ENCODE results near the gene PPM1K. TPM values are rescaled to one million over a fixed set of nuclear protein-coding genes. Genes with fewer than 3 reads are reported as not detected.

The PPM1K gene
- total RNA-seq, 1 experiment from 2014 or later = 3.0 TPM

DNA sequence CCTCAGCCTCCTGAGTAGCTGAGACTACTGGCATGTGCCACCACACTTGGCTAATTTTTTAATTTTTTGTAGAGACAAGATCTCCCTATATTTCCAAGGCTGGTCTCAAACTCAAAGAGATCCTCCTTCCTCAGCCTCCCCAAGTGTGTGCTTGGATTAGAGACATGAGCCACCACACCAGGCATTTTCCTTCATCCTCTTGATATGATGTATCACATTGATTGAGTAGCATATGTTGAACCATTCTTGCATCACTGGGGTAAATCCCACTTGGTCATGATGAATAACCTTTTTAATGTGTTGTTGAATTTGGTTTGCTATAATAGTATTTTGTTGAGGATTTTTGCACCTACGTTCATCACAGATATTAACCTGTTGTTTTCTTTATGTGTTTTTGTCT, 24.2 kb upstream of the PPM1K start:
- intact Hi-C loops (cut with micrococcal nuclease) = no loop called here
- no peak for DNase-seq
- TF ChIP-seq, protein P1, sequence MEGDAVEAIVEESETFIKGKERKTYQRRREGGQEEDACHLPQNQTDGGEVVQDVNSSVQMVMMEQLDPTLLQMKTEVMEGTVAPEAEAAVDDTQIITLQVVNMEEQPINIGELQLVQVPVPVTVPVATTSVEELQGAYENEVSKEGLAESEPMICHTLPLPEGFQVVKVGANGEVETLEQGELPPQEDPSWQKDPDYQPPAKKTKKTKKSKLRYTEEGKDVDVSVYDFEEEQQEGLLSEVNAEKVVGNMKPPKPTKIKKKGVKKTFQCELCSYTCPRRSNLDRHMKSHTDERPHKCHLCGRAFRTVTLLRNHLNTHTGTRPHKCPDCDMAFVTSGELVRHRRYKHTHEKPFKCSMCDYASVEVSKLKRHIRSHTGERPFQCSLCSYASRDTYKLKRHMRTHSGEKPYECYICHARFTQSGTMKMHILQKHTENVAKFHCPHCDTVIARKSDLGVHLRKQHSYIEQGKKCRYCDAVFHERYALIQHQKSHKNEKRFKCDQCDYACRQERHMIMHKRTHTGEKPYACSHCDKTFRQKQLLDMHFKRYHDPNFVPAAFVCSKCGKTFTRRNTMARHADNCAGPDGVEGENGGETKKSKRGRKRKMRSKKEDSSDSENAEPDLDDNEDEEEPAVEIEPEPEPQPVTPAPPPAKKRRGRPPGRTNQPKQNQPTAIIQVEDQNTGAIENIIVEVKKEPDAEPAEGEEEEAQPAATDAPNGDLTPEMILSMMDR (conservative IDR thresholded peaks at IDR 0.05; ENCODE audit: low read depth, low read length) = no peak
- no peak for TF ChIP-seq EZH2 (IDR thresholded peaks at IDR 0.05; ENCODE audit: low read length, unreplicated experiment)
- TF ChIP-seq EZH2phosphoT487 (IDR thresholded peaks at IDR 0.05; ENCODE audit: borderline replicate concordance, low read length) = no peak
- no peak overlapping the region for H3K4me2 ChIP-seq (ENCODE audit: low read length)
- H3K36me3 ChIP-seq (ENCODE audit: low read depth, low read length) = no peaks in the 10 kb centered on the region
- H3F3A ChIP-seq (ENCODE audit: low read length, unreplicated experiment) = no peaks in the 10 kb centered on the region
- no peak overlapping the region for H3K4me3 ChIP-seq (ENCODE audit: low read length)
- no peaks in the 10 kb centered on the region for H3K9me2 ChIP-seq (replicated peaks; ENCODE audit: low read length)
- no peak for ATAC-seq
- H2AFZ ChIP-seq (ENCODE audit: low read length) = no peak overlapping the region
- H3K79me2 ChIP-seq (ENCODE audit: low read length) = no peaks in the 10 kb centered on the region
- H3K9me3 ChIP-seq (ENCODE audit: low read length) = no peaks in the 10 kb centered on the region
- ChIA-PET CTCF (no interaction called here), POLR2A (ENCODE audit: unreplicated experiment) (no interaction called here)
- H4K20me1 ChIP-seq (ENCODE audit: low read length) = no peaks in the 10 kb centered on the region
- no TSS peak for BruUV-seq (replicated peaks)
- no peak overlapping the region for H3K9ac ChIP-seq (ENCODE audit: low read length)
- H3K4me1 ChIP-seq (ENCODE audit: insufficient read depth, low read length) = no peaks in the 10 kb centered on the region
- no peak overlapping the region for H3K27ac ChIP-seq (ENCODE audit: low read length)
- H3K27me3 ChIP-seq (ENCODE audit: low read length) = no peaks in the 10 kb centered on the region

DNA sequence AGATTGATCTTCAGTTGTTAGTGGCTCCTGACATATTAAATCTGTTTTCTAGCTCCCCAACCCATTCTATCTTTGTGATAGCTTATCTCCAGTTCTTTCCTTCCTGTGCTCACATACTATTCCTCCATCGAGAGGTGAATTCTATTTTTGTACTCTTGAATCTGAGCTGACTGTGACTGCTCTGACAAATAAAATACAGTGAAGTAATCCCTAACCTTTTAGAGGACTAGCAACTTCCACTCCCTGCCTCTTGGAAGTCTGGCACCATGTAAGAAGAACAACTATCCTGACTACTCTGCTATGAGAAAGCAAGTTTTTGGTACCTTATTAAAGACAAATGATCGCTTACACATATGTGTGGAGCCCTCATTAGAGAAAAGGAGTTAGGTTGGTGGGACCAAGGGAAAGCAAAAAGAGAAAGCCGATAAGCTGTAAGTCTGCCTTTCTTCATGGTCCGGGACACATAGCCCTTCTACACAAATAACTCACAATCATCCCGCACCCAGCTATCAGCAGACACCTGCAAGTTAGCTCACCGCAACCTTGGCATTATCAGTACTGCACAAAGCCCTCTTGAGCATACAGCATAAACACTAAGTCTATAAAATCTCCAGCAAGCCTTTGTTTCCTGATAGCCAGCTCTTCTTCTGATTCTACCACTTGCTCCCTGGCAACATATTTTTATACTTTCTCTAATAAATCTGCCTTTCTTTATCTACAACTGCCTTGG, 13.5 kb upstream of the PPM1K start:
- POLR2A ChIA-PET (ENCODE audit: unreplicated experiment) = no interaction called here
- H2AFZ ChIP-seq (ENCODE audit: low read length) = no peak overlapping the region
- no peak overlapping the region for H3K27ac ChIP-seq (ENCODE audit: low read length)
- H3F3A ChIP-seq (ENCODE audit: low read length, unreplicated experiment) = no peaks in the 10 kb centered on the region
- H3K79me2 ChIP-seq (ENCODE audit: low read length) = no peaks in the 10 kb centered on the region
- H3K4me2 ChIP-seq (ENCODE audit: low read length) = no peak overlapping the region
- no peaks in the 10 kb centered on the region for H3K36me3 ChIP-seq (ENCODE audit: low read depth, low read length)
- no peak overlapping the region for H3K4me3 ChIP-seq (ENCODE audit: low read length)
- H3K9me3 ChIP-seq (ENCODE audit: low read length) = no peaks in the 10 kb centered on the region
- no peak overlapping the region for H3K9ac ChIP-seq (ENCODE audit: low read length)
- no peaks in the 10 kb centered on the region for H4K20me1 ChIP-seq (ENCODE audit: low read length)
- BruUV-seq (replicated peaks) = no TSS peak
- no peaks in the 10 kb centered on the region for H3K9me2 ChIP-seq (replicated peaks; ENCODE audit: low read length)
- intact Hi-C loops (cut with micrococcal nuclease) = no loop called here
- H3K4me1 ChIP-seq (ENCODE audit: insufficient read depth, low read length) = no peaks in the 10 kb centered on the region
- ATAC-seq (no peak), DNase-seq (no peak)
- no peaks in the 10 kb centered on the region for H3K27me3 ChIP-seq (ENCODE audit: low read length)
- no peak for TF ChIP-seq EZH2phosphoT487 (IDR thresholded peaks at IDR 0.05; ENCODE audit: borderline replicate concordance, low read length)
- no peak for TF ChIP-seq EZH2 (IDR thresholded peaks at IDR 0.05; ENCODE audit: low read length, unreplicated experiment)
- TF ChIP-seq, protein P1 (conservative IDR thresholded peaks at IDR 0.05; ENCODE audit: low read depth, low read length) = no peak
- CTCF ChIA-PET = no interaction called here

DNA sequence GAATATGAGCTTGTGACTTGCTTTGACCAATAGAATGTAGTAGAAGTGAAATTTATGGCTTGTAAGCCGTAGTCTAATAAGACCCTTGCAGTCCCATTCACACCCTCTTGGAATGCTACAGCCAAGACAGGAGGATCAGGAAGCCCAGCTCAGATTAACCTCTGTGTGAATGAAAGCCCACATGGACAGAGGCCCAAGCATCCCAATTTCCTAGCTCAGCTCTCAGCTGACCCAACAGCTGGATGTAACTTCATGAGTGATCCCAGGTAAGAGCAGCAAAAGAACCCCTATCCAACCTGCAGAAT, 12.8 kb upstream of the PPM1K start:
- Histone ChIP-seq H3K9me3 (ENCODE audit: low read length) (no peaks in the 10 kb centered on the region), H3K9me2 (replicated peaks; ENCODE audit: low read length) (no peaks in the 10 kb centered on the region), H3F3A (ENCODE audit: low read length, unreplicated experiment) (no peaks in the 10 kb centered on the region), H4K20me1 (ENCODE audit: low read length) (no peaks in the 10 kb centered on the region), H3K4me2 (ENCODE audit: low read length) (no peak overlapping the region), H3K36me3 (ENCODE audit: low read depth, low read length) (no peaks in the 10 kb centered on the region), H3K9ac (ENCODE audit: low read length) (no peak overlapping the region), H3K4me1 (ENCODE audit: insufficient read depth, low read length) (no peaks in the 10 kb centered on the region), H3K27me3 (ENCODE audit: low read length) (no peaks in the 10 kb centered on the region), H3K27ac (ENCODE audit: low read length) (no peak overlapping the region), H2AFZ (ENCODE audit: low read length) (no peak overlapping the region), H3K79me2 (ENCODE audit: low read length) (no peaks in the 10 kb centered on the region), H3K4me3 (ENCODE audit: low read length) (no peak overlapping the region)
- TF ChIP-seq EZH2 (IDR thresholded peaks at IDR 0.05; ENCODE audit: low read length, unreplicated experiment) (no peak), EZH2phosphoT487 (IDR thresholded peaks at IDR 0.05; ENCODE audit: borderline replicate concordance, low read length) (no peak)
- TF ChIP-seq, protein P1 (conservative IDR thresholded peaks at IDR 0.05; ENCODE audit: low read depth, low read length) = no peak
- DNase-seq (no peak), ATAC-seq (no peak)
- ChIA-PET CTCF (no interaction called here), POLR2A (ENCODE audit: unreplicated experiment) (no interaction called here)
- intact Hi-C loops (cut with micrococcal nuclease) = no loop called here
- no TSS peak for BruUV-seq (replicated peaks)

Data from PC-3 (cell line).